A172 (cell line): ENCODE results near the gene TMEM236. TPM values are rescaled to one million over a fixed set of nuclear protein-coding genes. Genes with fewer than 3 reads are reported as not detected.

Experiments
- DNase-seq: peaks from one replicate; pipeline ENCODE4 v3.0.0-alpha.2; 2015; ENCODE audit warnings: low spot score
- total RNA-seq: library from RNA; depleted of rRNA; stranded (reverse); fragments of >200 nt; shearing (Covaris generic); gene quantifications from 2 replicates; pipeline ENCODE4 v1.2.3, GENCODE V29; 2014; rRNA removed

Gene TMEM236
- total RNA-seq, 1 experiment from 2014 or later: 0.05 TPM

GRCh38 chr10:17820943-17821342 is 68.9 kb downstream of the TMEM236 start:
- DNase-seq: no peak

- DNase-seq: no peak
Measured at GRCh38 chr10:17821893-17822292, 69.9 kb downstream of the TMEM236 start.

- DNase-seq: no peak
Measured at GRCh38 chr10:17831341-17831740, 79.3 kb downstream of the TMEM236 start.

- DNase-seq: no peak
Measured at GRCh38 chr10:17831896-17832295, 79.9 kb downstream of the TMEM236 start.

DNA sequence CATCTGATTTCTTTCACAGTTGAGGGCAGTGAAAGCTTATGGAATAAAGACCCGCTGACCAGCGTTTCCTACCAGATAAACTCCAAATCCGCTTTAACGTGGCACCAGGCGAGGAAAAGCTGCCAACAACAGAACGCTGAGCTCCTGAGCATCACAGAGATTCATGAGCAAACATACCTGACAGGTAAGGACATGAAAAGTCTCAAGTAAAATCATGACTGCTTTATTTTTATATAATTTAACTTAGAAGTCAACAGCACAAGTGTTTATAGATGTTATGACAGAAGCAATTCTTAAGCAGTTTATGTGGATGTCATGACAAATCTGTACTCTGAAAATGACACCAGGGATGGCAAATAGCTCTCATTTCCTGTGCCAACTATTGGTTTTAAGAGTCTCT is 81.7 kb downstream of the TMEM236 start:
- no peak for DNase-seq

DNA sequence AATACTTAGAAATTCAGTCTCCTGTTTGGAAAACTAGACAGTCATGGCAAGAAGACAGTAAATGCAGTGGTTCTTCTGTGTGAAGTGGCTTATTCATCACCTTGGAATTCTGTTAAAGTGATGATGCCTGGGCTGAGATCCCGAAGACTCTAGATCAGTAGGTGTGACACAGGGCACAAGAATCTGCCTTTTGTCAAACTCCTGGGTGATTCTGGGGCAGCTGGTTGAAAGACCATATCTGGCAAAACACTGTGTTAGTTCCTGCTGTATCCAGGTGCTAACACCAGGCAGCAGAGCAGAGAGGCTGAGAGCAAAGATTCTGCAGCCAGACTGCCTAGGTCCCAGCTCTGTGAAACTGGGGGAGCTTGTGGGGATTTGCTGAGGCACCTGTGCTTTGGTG is 83.7 kb downstream of the TMEM236 start:
- DNase-seq: peak; percentile 99

DNA sequence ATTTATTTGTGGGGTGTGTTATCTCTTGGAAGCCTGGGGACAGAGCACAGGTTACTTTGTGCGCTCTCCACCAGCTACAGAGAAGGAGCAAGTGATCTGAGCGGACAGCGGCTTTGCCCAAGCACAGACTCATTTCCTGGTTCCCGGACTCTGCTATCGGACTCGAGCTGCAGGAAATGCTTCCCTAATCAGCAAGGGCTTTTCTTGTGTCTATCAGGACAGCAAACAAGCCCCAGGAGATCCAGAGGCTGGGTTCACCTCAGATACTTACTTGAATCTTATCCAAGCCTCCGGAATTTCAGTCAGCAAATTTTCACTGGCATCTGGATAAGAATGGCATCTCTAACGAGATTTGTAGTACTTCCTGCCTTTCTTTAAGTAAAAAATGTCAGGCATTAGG is 84.9 kb downstream of the TMEM236 start:
- peak; percentile 96 for DNase-seq

GRCh38 chr10:17838080-17838648 is 86.2 kb downstream of the TMEM236 start:
- DNase-seq: no peak

GRCh38 chr10:17841050-17841449 is 89.0 kb downstream of the TMEM236 start:
- peak; percentile 40 for DNase-seq

DNA sequence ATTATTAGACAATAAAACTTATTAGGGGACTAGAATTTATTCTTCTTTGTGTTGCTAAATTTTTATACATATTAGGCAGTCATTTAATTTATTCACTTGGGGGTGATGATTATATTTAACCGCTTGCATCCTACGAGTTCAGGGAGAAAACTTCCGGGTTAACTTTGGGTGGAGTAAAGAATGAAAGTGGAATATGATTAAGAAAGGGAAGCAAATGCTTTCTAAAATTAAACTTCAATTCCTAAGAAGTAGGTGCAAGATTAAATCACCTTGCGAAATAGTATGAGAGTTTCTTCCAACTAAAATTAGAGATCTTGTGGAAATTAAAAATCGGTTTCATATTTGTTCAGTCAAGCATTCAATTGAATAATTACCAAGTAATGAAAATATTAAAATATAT is 90.6 kb downstream of the TMEM236 start:
- no peak for DNase-seq

DNA sequence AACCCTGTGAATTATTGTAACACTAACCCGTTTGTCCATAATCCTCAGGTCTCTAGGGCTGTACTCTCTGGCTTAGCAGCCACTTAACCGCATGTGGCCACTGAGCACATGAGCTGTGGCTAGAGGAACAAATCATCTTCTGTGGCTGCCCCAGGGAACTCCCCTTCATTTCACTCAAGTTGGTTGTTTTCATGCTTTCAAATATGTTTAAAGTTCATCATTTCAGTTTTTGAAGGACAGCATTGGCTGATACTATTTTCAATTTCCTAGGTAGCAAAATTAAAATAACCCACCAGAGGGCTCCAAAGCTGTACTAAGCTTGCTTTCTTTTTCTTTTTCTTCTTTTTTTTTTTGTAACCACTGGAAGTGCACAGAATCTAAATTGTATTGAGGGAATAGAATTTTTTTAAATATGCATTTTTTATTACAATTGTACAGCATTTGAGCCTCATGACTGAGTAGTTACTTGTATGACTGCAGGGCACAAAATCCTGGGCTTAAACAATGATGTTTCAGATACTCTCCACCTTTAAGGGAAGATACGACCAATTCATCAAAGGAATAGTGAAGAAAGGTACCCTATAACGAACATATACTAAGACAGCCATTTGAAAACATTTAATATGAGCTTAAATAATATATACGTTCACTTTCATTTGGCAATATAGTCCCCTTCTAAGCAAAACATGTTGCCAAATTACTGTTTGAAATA is 95.7 kb downstream of the TMEM236 start:
- peak; percentile 32 for DNase-seq

DNA sequence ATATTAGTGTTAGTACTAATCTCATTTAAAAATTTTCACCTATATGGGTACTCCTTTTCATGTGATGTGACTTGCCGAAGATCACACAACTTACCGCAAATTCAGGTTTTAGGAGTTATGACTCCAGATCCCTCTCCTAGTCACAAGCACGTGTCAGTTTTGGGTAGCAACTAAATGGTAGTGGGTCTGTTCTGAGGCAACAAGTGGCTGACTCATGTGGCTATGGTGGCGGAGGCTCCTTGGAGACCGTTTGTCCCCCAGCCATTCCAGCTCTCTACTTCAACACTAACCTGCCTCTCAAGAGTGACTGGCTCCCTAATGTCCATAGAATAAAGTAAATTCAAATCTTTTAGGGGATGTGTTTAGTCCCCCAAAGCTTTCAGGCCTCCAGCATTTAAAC is 96.6 kb downstream of the TMEM236 start:
- no peak for DNase-seq

Other genes starting within 250 kb of the TMEM236 start
- gene HACD1, start 134.8 kb upstream of the TMEM236 start, total RNA-seq: 109 and 157 TPM in 2 replicates
- 82.7 and 115 TPM in 2 replicates for gene STAM, start 108.0 kb upstream of the TMEM236 start, total RNA-seq
- gene MRC1, start 57.1 kb downstream of the TMEM236 start, total RNA-seq: not detected in 2 replicates
- gene SLC39A12, start 199.7 kb downstream of the TMEM236 start, total RNA-seq: not detected in 2 replicates